SK-N-SH (cell line): ENCODE data around the gene CTDP1. TPM values are rescaled to one million over a fixed set of nuclear protein-coding genes. Genes with fewer than 3 reads are reported as not detected.

Experiments
- CTCF ChIA-PET: fragments of 300-600, 350-600 bp; formaldehyde crosslinking; extraction: SDS; loops from one replicate; lab custom pipeline; 2021; lab: Yijun Ruan, JAX
- POLR2A ChIA-PET: fragments of 350-600 bp; sonication (Branson Sonifier 250); formaldehyde crosslinking; extraction: SDS; loops from one replicate; lab custom pipeline; 2020; ENCODE audit warnings: antibody characterized with exemption, inconsistent platforms; lab: Yijun Ruan, JAX
- DNase-seq: peaks from one replicate; pipeline ENCODE4 v3.0.0; 2012
- H2AFZ ChIP-seq: fragments of 200-600 bp; sonication (generic); 2 replicates; pipeline ENCODE4 v1.8.1; 2016; ENCODE audit warnings: antibody characterized with exemption, mild to moderate bottlenecking, low read depth
- H3F3A ChIP-seq: fragments of 200-600 bp; sonication (generic); replicated peaks from 2 replicates; pipeline ENCODE3; 2016; ENCODE audit warnings: antibody characterized with exemption, mild to moderate bottlenecking; ENCODE audit not compliant: insufficient read depth
- H3K27ac ChIP-seq, 2 experiments: fragments of 200-500 bp in 1 of 2; fragments of 200-600 bp in 1 of 2; sonication (Bioruptor generic) in 1 of 2; sonication (generic), shearing (Covaris generic) in 1 of 2; 2 replicates each; pipeline versions ENCODE4 v1.5.1 to v1.6.1; 2014 to 2016; ENCODE audit warnings: low read depth in 2 of 2, inconsistent platforms in 1 of 2, low read length in 1 of 2, mild to moderate bottlenecking in 1 of 2, mixed read lengths in 1 of 2
- H3K27me3 ChIP-seq: fragments of 200-600 bp; sonication (generic), shearing (Covaris generic); 2 replicates; pipeline ENCODE4 v1.6.1; 2016; ENCODE audit warnings: mixed run types; ENCODE audit not compliant: insufficient read depth
- H3K36me3 ChIP-seq, 2 experiments: fragments of 200-500 bp in 1 of 2; fragments of 200-600 bp in 1 of 2; sonication (Bioruptor generic) in 1 of 2; sonication (generic) in 1 of 2; replicated peaks in 1 of 2; 2 replicates each; pipeline versions ENCODE3 to v1.5.1; 2014 to 2016; ENCODE audit warnings: low read length in 1 of 2, mild to moderate bottlenecking in 1 of 2; ENCODE audit not compliant: insufficient read depth in 2 of 2, control insufficient read depth in 1 of 2
- H3K4me1 ChIP-seq, 2 experiments: fragments of 200-500 bp in 1 of 2; fragments of 200-600 bp in 1 of 2; sonication (Bioruptor generic) in 1 of 2; sonication (generic), shearing (Covaris generic) in 1 of 2; 2 replicates each; pipeline versions ENCODE4 v1.5.1 to v1.6.1; 2014 to 2016; ENCODE audit warnings: low read depth in 1 of 2, low read length in 1 of 2, mixed run types in 1 of 2; ENCODE audit not compliant: insufficient read depth in 2 of 2, control insufficient read depth in 1 of 2
- H3K4me2 ChIP-seq: fragments of 200-600 bp; sonication (generic), shearing (Covaris generic); 2 replicates; pipeline ENCODE4 v1.6.1; 2017; ENCODE audit warnings: mixed run types
- H3K4me3 ChIP-seq, 2 experiments: fragments of 200-500 bp in 1 of 2; fragments of 200-600 bp in 1 of 2; sonication (Bioruptor generic) in 1 of 2; sonication (generic), shearing (Covaris generic) in 1 of 2; 2 replicates each; pipeline versions ENCODE4 v1.5.1 to v1.8.1; 2014 to 2016; ENCODE audit warnings: low read depth in 2 of 2, inconsistent platforms in 1 of 2, low read length in 1 of 2, mild to moderate bottlenecking in 1 of 2, mixed read lengths in 1 of 2, moderate library complexity in 1 of 2
- H3K79me2 ChIP-seq: fragments of 200-600 bp; sonication (generic); 2 replicates; pipeline ENCODE4 v1.8.1; 2017; ENCODE audit warnings: mild to moderate bottlenecking; ENCODE audit not compliant: insufficient read depth
- H3K9ac ChIP-seq: fragments of 200-600 bp; sonication (generic); 2 replicates; pipeline ENCODE4 v1.6.1; 2017; ENCODE audit warnings: mixed run types
- H3K9me2 ChIP-seq: fragments of 200-600 bp; sonication (generic); 2 replicates; pipeline ENCODE4 v1.6.1; 2017; ENCODE audit warnings: mixed run types
- H3K9me3 ChIP-seq: fragments of 200-600 bp; sonication (generic); 2 replicates; pipeline ENCODE4 v1.6.1; 2017; ENCODE audit warnings: mixed run types, mild to moderate bottlenecking, moderate library complexity
- H4K20me1 ChIP-seq: fragments of 200-600 bp; sonication (generic); 2 replicates; pipeline ENCODE4 v1.6.1; 2017; ENCODE audit warnings: mild to moderate bottlenecking, mixed run types; ENCODE audit not compliant: insufficient read depth
- CHD2 ChIP-seq: fragments of 150-350 bp; IDR thresholded peaks from 2 replicates; pipeline ENCODE4 v1.6.1; 2018; ENCODE audit warnings: low read length; ENCODE audit not compliant: partially characterized antibody
- ELF1 ChIP-seq: IDR thresholded peaks from 2 replicates; pipeline ENCODE4 v1.4.0; 2012
- FOXJ3 ChIP-seq: sonication (generic); formaldehyde crosslinking; IDR thresholded peaks from 2 replicates; pipeline ENCODE4 v1.5.1; 2020; ENCODE audit warnings: mild to moderate bottlenecking, missing genetic modification reagents
- GABPA ChIP-seq: IDR thresholded peaks from 2 replicates; pipeline ENCODE4 v1.4.0; 2012; ENCODE audit warnings: low read depth, mild to moderate bottlenecking
- MXI1 ChIP-seq: IDR thresholded peaks from 2 replicates; pipeline ENCODE4 v1.6.1; 2012; ENCODE audit warnings: mild to moderate bottlenecking, low read depth, low read length, improper control_type of control experiment
- NRF1 ChIP-seq: IDR thresholded peaks from 2 replicates; pipeline ENCODE4 v1.6.1; 2012; ENCODE audit warnings: low read depth, mild to moderate bottlenecking, low read length
- RFX5 ChIP-seq: IDR thresholded peaks from 2 replicates; pipeline ENCODE4 v1.6.1; 2012; ENCODE audit warnings: mild to moderate bottlenecking, improper control_type of control experiment, low read length
- RXRA ChIP-seq: IDR thresholded peaks from 2 replicates; pipeline ENCODE4 v1.4.0; 2012; ENCODE audit warnings: low read depth, mild to moderate bottlenecking, borderline replicate concordance
- SIN3A ChIP-seq: IDR thresholded peaks from 2 replicates; pipeline ENCODE4 v1.6.1; 2012; ENCODE audit warnings: low read depth, mild to moderate bottlenecking, low read length, moderate library complexity, borderline replicate concordance
- SMC3 ChIP-seq: IDR thresholded peaks from 2 replicates; pipeline ENCODE4 v1.6.1; 2012; ENCODE audit warnings: low read depth, low read length, improper control_type of control experiment
- WGBS: methylation state at CpG from one replicate; pipeline ENCODE4 v1.1.6; 2017; ENCODE audit warnings: low lambda C conversion rate; 5-methylcytosine and 5-hydroxymethylcytosine counted together
- polyA plus RNA-seq, 3 experiments: library from polyadenylated mRNA; depleted of rRNA; stranded (reverse); fragments of >200 nt; gene quantifications; 2 replicates each; pipeline ENCODE4 v1.2.3, GENCODE V29; 2012
- TF ChIP-seq, protein P1 (sequence below): IDR thresholded peaks from 2 replicates; pipeline ENCODE4; 2012
- TF ChIP-seq, protein P2 (sequence below): fragments of 150-350 bp; IDR thresholded peaks from 2 replicates; pipeline ENCODE4 v1.6.1; 2016; ENCODE audit warnings: mild to moderate bottlenecking, low read depth, low read length
- TF ChIP-seq, protein P3 (sequence below): IDR thresholded peaks from 2 replicates; pipeline ENCODE4 v1.6.1; 2012; ENCODE audit warnings: mild to moderate bottlenecking, low read depth, low read length, moderate library complexity
- TF ChIP-seq, protein P4 (sequence below): fragments of 200-600 bp; sonication (generic); IDR thresholded peaks from 2 replicates; pipeline ENCODE4 v1.6.1; 2017; ENCODE audit warnings: antibody characterized with exemption, mild to moderate bottlenecking, moderate library complexity

CTDP1 gene
- polyA plus RNA-seq, 1 of the 3 experiments (the other 2 are of a cell fraction), result 15.6 TPM

DNA sequence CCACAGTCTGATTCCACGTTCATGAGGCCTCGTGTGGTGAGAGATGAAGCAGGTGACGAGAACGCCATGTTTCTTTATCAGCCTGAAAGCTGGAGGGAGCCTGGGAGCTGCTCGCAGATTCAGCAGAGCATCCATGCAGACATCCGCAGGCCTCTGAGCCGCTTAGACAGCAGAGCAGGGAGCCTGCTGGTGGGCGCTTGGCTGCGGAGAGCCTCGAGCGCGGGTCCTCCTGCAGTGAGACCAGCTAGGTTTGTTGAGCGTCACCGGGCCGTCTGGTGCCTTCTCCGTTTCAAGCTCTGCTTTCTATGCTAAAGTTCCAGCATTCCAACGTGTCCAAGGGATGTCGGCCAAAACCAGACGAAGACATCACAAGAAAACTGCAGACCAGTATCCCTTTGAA is 27.6 kb downstream of the CTDP1 start:
- TF ChIP-seq, protein P1, sequence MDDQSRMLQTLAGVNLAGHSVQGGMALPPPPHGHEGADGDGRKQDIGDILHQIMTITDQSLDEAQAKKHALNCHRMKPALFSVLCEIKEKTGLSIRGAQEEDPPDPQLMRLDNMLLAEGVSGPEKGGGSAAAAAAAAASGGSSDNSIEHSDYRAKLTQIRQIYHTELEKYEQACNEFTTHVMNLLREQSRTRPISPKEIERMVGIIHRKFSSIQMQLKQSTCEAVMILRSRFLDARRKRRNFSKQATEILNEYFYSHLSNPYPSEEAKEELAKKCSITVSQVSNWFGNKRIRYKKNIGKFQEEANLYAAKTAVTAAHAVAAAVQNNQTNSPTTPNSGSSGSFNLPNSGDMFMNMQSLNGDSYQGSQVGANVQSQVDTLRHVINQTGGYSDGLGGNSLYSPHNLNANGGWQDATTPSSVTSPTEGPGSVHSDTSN, result no peak
- TF ChIP-seq RFX5 (no peak), NRF1 (no peak), GABPA (no peak), SIN3A (no peak), MXI1 (no peak), SMC3 (no peak), ELF1 (no peak), CHD2 (no peak), RXRA (no peak), FOXJ3 (CRISPR knock-in tag) (no peak)
- TF ChIP-seq, protein P2, sequence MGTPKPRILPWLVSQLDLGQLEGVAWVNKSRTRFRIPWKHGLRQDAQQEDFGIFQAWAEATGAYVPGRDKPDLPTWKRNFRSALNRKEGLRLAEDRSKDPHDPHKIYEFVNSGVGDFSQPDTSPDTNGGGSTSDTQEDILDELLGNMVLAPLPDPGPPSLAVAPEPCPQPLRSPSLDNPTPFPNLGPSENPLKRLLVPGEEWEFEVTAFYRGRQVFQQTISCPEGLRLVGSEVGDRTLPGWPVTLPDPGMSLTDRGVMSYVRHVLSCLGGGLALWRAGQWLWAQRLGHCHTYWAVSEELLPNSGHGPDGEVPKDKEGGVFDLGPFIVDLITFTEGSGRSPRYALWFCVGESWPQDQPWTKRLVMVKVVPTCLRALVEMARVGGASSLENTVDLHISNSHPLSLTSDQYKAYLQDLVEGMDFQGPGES, result no peak
- TF ChIP-seq, protein P3, sequence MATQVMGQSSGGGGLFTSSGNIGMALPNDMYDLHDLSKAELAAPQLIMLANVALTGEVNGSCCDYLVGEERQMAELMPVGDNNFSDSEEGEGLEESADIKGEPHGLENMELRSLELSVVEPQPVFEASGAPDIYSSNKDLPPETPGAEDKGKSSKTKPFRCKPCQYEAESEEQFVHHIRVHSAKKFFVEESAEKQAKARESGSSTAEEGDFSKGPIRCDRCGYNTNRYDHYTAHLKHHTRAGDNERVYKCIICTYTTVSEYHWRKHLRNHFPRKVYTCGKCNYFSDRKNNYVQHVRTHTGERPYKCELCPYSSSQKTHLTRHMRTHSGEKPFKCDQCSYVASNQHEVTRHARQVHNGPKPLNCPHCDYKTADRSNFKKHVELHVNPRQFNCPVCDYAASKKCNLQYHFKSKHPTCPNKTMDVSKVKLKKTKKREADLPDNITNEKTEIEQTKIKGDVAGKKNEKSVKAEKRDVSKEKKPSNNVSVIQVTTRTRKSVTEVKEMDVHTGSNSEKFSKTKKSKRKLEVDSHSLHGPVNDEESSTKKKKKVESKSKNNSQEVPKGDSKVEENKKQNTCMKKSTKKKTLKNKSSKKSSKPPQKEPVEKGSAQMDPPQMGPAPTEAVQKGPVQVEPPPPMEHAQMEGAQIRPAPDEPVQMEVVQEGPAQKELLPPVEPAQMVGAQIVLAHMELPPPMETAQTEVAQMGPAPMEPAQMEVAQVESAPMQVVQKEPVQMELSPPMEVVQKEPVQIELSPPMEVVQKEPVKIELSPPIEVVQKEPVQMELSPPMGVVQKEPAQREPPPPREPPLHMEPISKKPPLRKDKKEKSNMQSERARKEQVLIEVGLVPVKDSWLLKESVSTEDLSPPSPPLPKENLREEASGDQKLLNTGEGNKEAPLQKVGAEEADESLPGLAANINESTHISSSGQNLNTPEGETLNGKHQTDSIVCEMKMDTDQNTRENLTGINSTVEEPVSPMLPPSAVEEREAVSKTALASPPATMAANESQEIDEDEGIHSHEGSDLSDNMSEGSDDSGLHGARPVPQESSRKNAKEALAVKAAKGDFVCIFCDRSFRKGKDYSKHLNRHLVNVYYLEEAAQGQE, result no peak
- TF ChIP-seq, protein P4, sequence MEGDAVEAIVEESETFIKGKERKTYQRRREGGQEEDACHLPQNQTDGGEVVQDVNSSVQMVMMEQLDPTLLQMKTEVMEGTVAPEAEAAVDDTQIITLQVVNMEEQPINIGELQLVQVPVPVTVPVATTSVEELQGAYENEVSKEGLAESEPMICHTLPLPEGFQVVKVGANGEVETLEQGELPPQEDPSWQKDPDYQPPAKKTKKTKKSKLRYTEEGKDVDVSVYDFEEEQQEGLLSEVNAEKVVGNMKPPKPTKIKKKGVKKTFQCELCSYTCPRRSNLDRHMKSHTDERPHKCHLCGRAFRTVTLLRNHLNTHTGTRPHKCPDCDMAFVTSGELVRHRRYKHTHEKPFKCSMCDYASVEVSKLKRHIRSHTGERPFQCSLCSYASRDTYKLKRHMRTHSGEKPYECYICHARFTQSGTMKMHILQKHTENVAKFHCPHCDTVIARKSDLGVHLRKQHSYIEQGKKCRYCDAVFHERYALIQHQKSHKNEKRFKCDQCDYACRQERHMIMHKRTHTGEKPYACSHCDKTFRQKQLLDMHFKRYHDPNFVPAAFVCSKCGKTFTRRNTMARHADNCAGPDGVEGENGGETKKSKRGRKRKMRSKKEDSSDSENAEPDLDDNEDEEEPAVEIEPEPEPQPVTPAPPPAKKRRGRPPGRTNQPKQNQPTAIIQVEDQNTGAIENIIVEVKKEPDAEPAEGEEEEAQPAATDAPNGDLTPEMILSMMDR, result no peak
- CTCF ChIA-PET, result no interaction called here
- 93% methylated on average over 10 of the region's 19 CpGs for WGBS

More for the DNA sequence above, 27.6 kb downstream of the CTDP1 start:
- no peak for DNase-seq
- Histone ChIP-seq H2AFZ (no peak overlapping the region), H3K79me2 (no peaks in the 10 kb centered on the region), H4K20me1 (no peaks in the 10 kb centered on the region), H3K27me3 (no peaks in the 10 kb centered on the region), H3K9ac (no peak overlapping the region), H3K4me2 (no peak overlapping the region), H3K27ac (no peak overlapping the region), H3K4me1 (no peaks in the 10 kb centered on the region), H3F3A (no peaks in the 10 kb centered on the region), H3K9me2 (no peaks in the 10 kb centered on the region), H3K4me3 (no peak overlapping the region), H3K36me3 (peaks cover 6 to 50% of the 10 kb centered on the region in 2 experiments), H3K9me3 (no peaks in the 10 kb centered on the region)
- POLR2A ChIA-PET, result no interaction called here
